Keratinocyte (primary cell): ENCODE measurements around the gene NAXD.

ENCODE experiments used
- EZH2 ChIP-seq: IDR thresholded peaks from one replicate; pipeline ENCODE4 v1.6.1; 2012; ENCODE audit warnings: inconsistent platforms, mild to moderate bottlenecking, low read length, moderate library complexity
- TF ChIP-seq, protein P1 (sequence below), 3 experiments: IDR thresholded peaks in 1 of 3; conservative IDR thresholded peaks in 1 of 3; optimal IDR thresholded peaks in 1 of 3; 2 replicates in 2 of 3; 3 replicates in 1 of 3; pipeline versions ENCODE3 to v1.5.1; 2011; ENCODE audit warnings: low read length in 3 of 3, mild to moderate bottlenecking in 3 of 3, moderate library complexity in 2 of 3, control low read depth in 1 of 3, inconsistent platforms in 1 of 3; ENCODE audit not compliant: insufficient read depth in 2 of 3; ENCODE audit errors: extremely low read depth in 1 of 3

DNA sequence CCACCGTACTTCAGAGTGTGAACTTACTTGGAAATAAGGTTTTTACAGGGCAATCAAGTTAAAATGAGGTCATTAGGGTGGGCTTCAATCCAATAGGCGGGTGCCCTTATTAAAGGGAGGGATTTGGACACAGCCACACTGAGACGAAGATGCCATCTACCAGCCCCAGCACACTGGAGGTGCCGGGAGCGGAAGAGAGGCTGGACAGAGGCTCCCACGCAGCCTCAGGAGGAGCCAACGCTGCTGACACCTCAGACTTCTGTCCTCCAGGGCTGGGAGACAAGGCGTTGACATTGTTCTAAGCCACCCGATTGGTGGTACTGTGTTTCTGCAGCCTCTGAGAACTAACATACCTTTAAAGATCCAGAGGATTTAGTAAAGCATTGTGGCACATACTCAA, 41.2 kb upstream of the NAXD start:
- TF ChIP-seq, protein P1, sequence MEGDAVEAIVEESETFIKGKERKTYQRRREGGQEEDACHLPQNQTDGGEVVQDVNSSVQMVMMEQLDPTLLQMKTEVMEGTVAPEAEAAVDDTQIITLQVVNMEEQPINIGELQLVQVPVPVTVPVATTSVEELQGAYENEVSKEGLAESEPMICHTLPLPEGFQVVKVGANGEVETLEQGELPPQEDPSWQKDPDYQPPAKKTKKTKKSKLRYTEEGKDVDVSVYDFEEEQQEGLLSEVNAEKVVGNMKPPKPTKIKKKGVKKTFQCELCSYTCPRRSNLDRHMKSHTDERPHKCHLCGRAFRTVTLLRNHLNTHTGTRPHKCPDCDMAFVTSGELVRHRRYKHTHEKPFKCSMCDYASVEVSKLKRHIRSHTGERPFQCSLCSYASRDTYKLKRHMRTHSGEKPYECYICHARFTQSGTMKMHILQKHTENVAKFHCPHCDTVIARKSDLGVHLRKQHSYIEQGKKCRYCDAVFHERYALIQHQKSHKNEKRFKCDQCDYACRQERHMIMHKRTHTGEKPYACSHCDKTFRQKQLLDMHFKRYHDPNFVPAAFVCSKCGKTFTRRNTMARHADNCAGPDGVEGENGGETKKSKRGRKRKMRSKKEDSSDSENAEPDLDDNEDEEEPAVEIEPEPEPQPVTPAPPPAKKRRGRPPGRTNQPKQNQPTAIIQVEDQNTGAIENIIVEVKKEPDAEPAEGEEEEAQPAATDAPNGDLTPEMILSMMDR (optimal IDR thresholded peaks at IDR 0.05 in 1 of 3, IDR thresholded peaks at IDR 0.05 in 1 of 3, conservative IDR thresholded peaks at IDR 0.05 in 1 of 3; ENCODE audit: extremely low read depth in 1 of 3, insufficient read depth in 2 of 3, low read length in 3 of 3): no peak
- no peak for TF ChIP-seq EZH2
